ENCODE measurements around the gene ARHGEF28.

- TF ChIP-seq ZNF274 (IDR thresholded peaks at IDR 0.05; ENCODE audit: low read depth, low read length) (no peak), YY1 (IDR thresholded peaks at IDR 0.05; ENCODE audit: insufficient read depth, insufficient read length) (no peak)
Measured at GRCh38 chr5:73960023-73960422, 334.0 kb downstream of the ARHGEF28 start.
